ENCODE measurements around the gene RFNG. TPM values are rescaled to one million over a fixed set of nuclear protein-coding genes. Genes with fewer than 3 reads are reported as not detected.

The RFNG gene
- total RNA-seq, 1 donor from 2014 or later: 61.4 TPM

DNA sequence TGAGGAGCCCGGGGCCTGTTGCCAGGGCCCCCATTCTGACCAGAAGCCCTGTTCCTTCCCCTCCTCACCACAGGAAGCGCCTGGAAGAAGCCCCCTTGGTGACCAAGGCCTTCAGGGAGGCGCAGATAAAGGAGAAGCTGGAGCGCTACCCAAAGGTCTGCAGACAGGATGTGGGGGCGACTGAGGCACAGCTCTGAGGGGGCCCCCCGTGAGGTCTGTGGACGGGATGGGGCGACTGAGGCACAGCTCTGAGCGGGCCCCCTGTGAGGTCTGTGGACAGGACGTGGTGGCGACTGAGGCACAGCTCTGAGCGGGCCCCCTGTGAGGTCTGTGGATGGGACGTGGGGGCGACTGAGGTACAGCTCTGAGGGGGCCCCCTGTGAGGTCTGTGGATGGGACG is 42.2 kb downstream of the RFNG start:
- H3K4me1 ChIP-seq: peaks cover 55% of the 10 kb centered on the region
- no peaks in the 10 kb centered on the region for H3K36me3 ChIP-seq
- TF ChIP-seq POLR2AphosphoS5 (IDR thresholded peaks at IDR 0.05; ENCODE audit: insufficient read depth in 1 of 2, low read depth in 1 of 2) (no peak), POLR2A (IDR thresholded peaks at IDR 0.05) (no peak)
- TF ChIP-seq, protein P1, sequence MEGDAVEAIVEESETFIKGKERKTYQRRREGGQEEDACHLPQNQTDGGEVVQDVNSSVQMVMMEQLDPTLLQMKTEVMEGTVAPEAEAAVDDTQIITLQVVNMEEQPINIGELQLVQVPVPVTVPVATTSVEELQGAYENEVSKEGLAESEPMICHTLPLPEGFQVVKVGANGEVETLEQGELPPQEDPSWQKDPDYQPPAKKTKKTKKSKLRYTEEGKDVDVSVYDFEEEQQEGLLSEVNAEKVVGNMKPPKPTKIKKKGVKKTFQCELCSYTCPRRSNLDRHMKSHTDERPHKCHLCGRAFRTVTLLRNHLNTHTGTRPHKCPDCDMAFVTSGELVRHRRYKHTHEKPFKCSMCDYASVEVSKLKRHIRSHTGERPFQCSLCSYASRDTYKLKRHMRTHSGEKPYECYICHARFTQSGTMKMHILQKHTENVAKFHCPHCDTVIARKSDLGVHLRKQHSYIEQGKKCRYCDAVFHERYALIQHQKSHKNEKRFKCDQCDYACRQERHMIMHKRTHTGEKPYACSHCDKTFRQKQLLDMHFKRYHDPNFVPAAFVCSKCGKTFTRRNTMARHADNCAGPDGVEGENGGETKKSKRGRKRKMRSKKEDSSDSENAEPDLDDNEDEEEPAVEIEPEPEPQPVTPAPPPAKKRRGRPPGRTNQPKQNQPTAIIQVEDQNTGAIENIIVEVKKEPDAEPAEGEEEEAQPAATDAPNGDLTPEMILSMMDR (IDR thresholded peaks at IDR 0.05): no peak
- no peaks in the 10 kb centered on the region for H3K27me3 ChIP-seq
- no peaks in the 10 kb centered on the region for H3K9me3 ChIP-seq
- H3K27ac ChIP-seq: no peak overlapping the region
- intact Hi-C loops (cut with DNase I): no loop called here
- no peak overlapping the region for H3K4me3 ChIP-seq
- no peak for DNase-seq (ENCODE audit: extremely low spot score in 2 of 2)

GRCh38 chr17:82008941-82009405 is 42.6 kb downstream of the RFNG start:
- TF ChIP-seq, protein P1 (IDR thresholded peaks at IDR 0.05): no peak
- TF ChIP-seq POLR2A (IDR thresholded peaks at IDR 0.05) (no peak), POLR2AphosphoS5 (IDR thresholded peaks at IDR 0.05; ENCODE audit: insufficient read depth in 1 of 2, low read depth in 1 of 2) (no peak)
- Histone ChIP-seq H3K27ac (no peak overlapping the region), H3K4me1 (peaks cover 55% of the 10 kb centered on the region), H3K27me3 (no peaks in the 10 kb centered on the region), H3K9me3 (no peaks in the 10 kb centered on the region), H3K4me3 (no peak overlapping the region), H3K36me3 (no peaks in the 10 kb centered on the region)
- intact Hi-C loops (cut with DNase I): no loop called here
- DNase-seq (ENCODE audit: extremely low spot score in 2 of 2): no peak

DNA sequence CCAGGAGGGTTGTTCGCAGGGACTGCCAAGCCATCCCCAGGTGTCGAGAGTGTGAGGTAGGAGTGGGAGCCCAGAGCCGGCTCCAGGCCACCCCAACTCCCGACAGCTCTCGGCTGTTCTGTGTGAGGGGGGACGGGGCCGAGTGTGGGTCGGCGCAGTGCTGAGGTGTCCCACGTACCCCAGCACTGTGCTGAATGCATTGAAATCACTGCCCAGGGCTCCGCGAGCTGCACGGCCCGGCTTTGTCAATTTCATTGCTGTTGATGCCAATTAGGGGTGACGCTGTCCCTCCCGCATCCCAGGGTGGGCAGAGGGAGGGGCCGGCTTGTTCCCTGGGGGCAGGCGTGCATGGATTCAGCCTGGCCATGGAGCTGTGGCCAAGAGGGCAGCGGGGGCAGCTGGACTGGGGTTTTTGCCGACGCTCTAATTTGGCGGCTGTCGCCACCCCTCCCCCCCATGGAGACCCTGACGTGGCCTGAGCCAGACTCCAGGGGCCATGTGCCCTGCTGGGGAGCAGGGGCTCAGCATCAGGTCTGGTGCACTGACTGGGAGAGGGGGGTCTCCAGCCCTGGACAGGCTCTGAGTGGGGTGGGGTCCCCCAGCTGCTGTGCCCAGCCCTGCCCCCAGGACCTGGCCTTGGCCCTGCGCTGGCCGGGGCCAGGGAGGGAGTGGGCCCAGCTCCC is 43.2 kb downstream of the RFNG start:
- no peaks in the 10 kb centered on the region for H3K36me3 ChIP-seq
- no peak overlapping the region for H3K4me3 ChIP-seq
- no peaks in the 10 kb centered on the region for H3K27me3 ChIP-seq
- H3K27ac ChIP-seq: no peak overlapping the region
- TF ChIP-seq POLR2AphosphoS5 (IDR thresholded peaks at IDR 0.05; ENCODE audit: insufficient read depth in 1 of 2, low read depth in 1 of 2) (no peak), POLR2A (IDR thresholded peaks at IDR 0.05) (no peak)
- TF ChIP-seq, protein P1 (IDR thresholded peaks at IDR 0.05): no peak
- H3K9me3 ChIP-seq: no peaks in the 10 kb centered on the region
- intact Hi-C loops (cut with DNase I): no loop called here
- H3K4me1 ChIP-seq: peaks cover 55% of the 10 kb centered on the region
- no peak for DNase-seq (ENCODE audit: extremely low spot score in 2 of 2)

GRCh38 chr17:82007495-82008257 is 43.9 kb downstream of the RFNG start:
- no peaks in the 10 kb centered on the region for H3K27me3 ChIP-seq
- intact Hi-C loops (cut with DNase I): no loop called here
- H3K27ac ChIP-seq: no peak overlapping the region
- H3K9me3 ChIP-seq: no peaks in the 10 kb centered on the region
- H3K4me3 ChIP-seq: no peak overlapping the region
- DNase-seq (ENCODE audit: extremely low spot score in 2 of 2): no peak
- TF ChIP-seq POLR2A (IDR thresholded peaks at IDR 0.05): no peak
- no peak for TF ChIP-seq POLR2AphosphoS5 (IDR thresholded peaks at IDR 0.05; ENCODE audit: insufficient read depth in 1 of 2, low read depth in 1 of 2)
- TF ChIP-seq, protein P1 (IDR thresholded peaks at IDR 0.05): no peak
- no peaks in the 10 kb centered on the region for H3K36me3 ChIP-seq
- H3K4me1 ChIP-seq: peaks cover 55% of the 10 kb centered on the region

GRCh38 chr17:82007228-82007494 is 44.5 kb downstream of the RFNG start:
- H3K4me1 ChIP-seq: peaks cover 53% of the 10 kb centered on the region
- H3K4me3 ChIP-seq: no peak overlapping the region
- H3K27ac ChIP-seq: no peak overlapping the region
- intact Hi-C loops (cut with DNase I): no loop called here
- H3K9me3 ChIP-seq: no peaks in the 10 kb centered on the region
- no peaks in the 10 kb centered on the region for H3K27me3 ChIP-seq
- no peaks in the 10 kb centered on the region for H3K36me3 ChIP-seq
- TF ChIP-seq POLR2AphosphoS5 (IDR thresholded peaks at IDR 0.05; ENCODE audit: insufficient read depth in 1 of 2, low read depth in 1 of 2) (no peak), POLR2A (IDR thresholded peaks at IDR 0.05) (no peak)
- TF ChIP-seq, protein P1 (IDR thresholded peaks at IDR 0.05): no peak
- no peak for DNase-seq (ENCODE audit: extremely low spot score in 2 of 2)

Measured in vagina (tissue), 2 donors.